Kidney epithelial cell (primary cell): Measurements from ENCODE around the gene LRP8. TPM values are rescaled to one million over a fixed set of nuclear protein-coding genes. Genes with fewer than 3 reads are reported as not detected.
A peak's percentile ranks its signal among the peaks of the same experiment; 100 is the strongest.

Experiments used
- DNase-seq: peaks from one replicate; pipeline ENCODE4 v3.0.0-alpha.2; 2010; ENCODE audit warnings: low read depth
- H3K27me3 ChIP-seq: 2 replicates; pipeline ENCODE4 v1.6.0; 2011; ENCODE audit warnings: low read length; ENCODE audit not compliant: control insufficient read depth, insufficient read depth
- H3K36me3 ChIP-seq: 2 replicates; pipeline ENCODE4 v1.5.1; 2011; ENCODE audit warnings: low read length; ENCODE audit not compliant: control insufficient read depth, insufficient read depth
- H3K4me3 ChIP-seq: 2 replicates; pipeline ENCODE4 v1.5.1; 2011; ENCODE audit warnings: low read depth, mild to moderate bottlenecking, control low read depth, low read length
- total RNA-seq: library from RNA; depleted of rRNA; stranded (reverse); fragments of >200 nt; gene quantifications from 2 replicates; pipeline ENCODE4 v1.2.3, GENCODE V29; 2015
- TF ChIP-seq, protein P1 (sequence below): IDR thresholded peaks from 2 replicates; pipeline ENCODE4 v1.5.1; 2011; ENCODE audit warnings: mild to moderate bottlenecking, moderate library complexity, low read length, control low read depth, inconsistent platforms; ENCODE audit not compliant: insufficient read depth, poor library complexity, severe bottlenecking

The LRP8 gene
- total RNA-seq, 1 donor from 2014 or later, result 7.5 TPM

DNA sequence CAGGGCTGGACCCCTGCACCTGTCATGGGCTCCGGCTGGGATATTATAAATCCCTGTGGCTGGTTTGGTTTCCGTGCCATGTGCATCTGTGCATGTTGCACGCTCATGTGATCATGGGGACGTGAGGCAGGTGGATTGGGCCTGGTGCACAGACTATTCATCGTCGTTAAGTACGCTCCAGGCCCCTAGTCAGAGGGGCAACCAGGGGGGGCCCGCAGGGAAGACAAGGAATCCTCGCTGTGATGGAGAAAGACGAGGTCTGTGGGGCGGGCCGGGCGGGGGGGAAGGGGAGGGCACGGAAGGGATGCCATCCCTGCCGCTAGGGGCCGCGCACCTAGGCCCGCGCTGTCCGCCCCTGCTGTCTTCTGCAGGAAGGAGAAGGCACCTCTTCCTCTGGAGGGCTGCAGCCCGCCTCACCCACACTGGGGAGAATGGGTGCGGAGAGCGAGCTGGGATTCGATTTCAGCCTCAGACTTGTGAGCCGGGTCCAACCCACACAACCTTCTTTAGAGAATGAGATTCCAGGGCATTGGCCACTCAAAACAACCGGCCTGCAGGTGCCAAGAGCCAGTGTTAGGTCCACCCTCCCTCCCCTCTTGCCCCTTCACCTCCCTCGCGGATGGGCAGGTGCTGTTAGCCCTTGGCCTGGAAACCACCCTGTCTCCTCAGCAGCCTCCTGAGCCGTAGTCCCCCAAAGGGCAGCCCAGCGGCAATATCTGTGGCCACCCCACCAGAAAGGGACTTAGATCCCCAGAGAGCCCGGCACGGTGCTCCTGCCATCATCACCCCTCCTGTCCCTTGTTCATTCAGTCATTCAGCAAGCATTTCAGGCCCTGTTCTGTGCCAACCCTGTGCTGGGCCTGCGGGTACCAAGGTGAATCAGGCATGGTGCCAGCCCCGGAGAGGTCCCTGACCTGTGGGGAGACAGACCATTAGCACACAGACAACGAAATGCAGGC is 950 bp upstream of the LRP8 start:
- no peak for DNase-seq
- peak overlapping the region; percentile 51 for H3K4me3 ChIP-seq
- H3K36me3 ChIP-seq, result no peaks in the 10 kb centered on the region
- no peaks in the 10 kb centered on the region for H3K27me3 ChIP-seq
- TF ChIP-seq, protein P1, sequence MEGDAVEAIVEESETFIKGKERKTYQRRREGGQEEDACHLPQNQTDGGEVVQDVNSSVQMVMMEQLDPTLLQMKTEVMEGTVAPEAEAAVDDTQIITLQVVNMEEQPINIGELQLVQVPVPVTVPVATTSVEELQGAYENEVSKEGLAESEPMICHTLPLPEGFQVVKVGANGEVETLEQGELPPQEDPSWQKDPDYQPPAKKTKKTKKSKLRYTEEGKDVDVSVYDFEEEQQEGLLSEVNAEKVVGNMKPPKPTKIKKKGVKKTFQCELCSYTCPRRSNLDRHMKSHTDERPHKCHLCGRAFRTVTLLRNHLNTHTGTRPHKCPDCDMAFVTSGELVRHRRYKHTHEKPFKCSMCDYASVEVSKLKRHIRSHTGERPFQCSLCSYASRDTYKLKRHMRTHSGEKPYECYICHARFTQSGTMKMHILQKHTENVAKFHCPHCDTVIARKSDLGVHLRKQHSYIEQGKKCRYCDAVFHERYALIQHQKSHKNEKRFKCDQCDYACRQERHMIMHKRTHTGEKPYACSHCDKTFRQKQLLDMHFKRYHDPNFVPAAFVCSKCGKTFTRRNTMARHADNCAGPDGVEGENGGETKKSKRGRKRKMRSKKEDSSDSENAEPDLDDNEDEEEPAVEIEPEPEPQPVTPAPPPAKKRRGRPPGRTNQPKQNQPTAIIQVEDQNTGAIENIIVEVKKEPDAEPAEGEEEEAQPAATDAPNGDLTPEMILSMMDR, result peak; percentile 49

DNA sequence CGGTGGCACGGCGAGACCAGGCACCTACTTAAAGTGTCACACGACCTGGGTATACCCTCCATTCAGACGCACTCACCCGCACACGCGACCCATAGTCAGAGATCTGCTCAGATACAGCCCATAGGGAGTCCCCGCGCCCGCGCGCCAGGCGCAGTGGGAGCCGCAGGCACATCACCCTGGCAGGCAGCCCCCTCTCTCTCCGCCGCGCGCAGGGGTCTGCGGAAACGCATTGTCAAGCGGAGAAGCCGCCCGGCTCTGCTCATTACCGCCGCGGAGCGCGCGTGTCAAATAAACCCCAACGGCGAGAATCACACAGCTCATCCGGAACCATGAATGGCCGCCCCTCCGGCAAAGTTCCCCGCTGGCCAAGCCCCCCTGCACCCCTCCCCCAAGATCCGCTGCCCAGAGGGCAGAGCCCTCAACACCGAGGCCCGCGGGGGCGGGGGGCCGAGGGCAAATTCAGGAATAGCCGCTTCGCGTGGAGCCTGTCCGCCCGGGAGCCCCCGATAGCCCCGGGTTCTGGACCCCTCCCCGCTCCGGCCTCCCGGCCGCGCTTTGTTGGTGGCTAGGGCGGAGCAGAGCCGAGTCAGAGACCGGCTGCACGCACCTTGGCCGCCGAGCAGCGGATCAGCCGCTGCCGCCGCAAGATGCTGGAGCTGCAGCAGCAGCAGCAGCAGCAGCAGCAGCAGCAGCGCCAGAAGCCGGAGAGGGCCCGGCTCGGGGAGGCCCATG is 522 bp downstream of the LRP8 start:
- H3K36me3 ChIP-seq, result peaks cover 1% of the 10 kb centered on the region
- H3K4me3 ChIP-seq, result peak overlapping the region; percentile 59
- TF ChIP-seq, protein P1, result no peak
- no peak for DNase-seq
- no peaks in the 10 kb centered on the region for H3K27me3 ChIP-seq

DNA sequence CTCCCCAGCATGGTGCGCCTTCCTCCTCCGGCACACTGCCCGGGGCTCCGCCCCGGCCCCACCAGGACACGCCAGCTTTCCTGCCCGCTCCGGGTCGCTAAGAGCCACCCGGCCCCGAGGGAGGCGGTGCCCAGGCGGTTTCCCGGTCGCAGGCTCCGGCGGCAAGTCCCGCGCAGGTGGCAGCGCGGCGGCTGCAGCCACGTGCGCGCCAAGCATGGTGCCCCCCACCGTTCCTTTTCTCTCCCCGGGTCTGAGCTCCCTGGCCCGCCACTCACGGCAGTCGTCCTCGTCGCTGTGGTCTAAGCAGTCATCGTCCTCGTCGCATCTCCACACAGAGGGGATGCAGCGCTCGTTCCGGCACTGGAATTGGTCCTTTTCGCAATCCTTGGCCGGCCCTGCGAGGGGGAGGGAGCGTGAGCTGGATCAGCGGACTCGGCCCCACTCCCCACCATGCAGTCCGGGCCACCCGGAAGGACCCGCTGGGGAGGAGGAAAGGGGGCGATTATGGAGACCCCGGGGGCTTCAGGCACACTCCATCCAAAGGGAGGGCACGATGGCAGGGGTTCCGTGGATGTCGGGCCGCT is 1.2 kb downstream of the LRP8 start:
- peak overlapping the region; percentile 59 for H3K4me3 ChIP-seq
- DNase-seq, result no peak
- no peaks in the 10 kb centered on the region for H3K27me3 ChIP-seq
- TF ChIP-seq, protein P1, result no peak
- peaks cover 1% of the 10 kb centered on the region for H3K36me3 ChIP-seq

DNA sequence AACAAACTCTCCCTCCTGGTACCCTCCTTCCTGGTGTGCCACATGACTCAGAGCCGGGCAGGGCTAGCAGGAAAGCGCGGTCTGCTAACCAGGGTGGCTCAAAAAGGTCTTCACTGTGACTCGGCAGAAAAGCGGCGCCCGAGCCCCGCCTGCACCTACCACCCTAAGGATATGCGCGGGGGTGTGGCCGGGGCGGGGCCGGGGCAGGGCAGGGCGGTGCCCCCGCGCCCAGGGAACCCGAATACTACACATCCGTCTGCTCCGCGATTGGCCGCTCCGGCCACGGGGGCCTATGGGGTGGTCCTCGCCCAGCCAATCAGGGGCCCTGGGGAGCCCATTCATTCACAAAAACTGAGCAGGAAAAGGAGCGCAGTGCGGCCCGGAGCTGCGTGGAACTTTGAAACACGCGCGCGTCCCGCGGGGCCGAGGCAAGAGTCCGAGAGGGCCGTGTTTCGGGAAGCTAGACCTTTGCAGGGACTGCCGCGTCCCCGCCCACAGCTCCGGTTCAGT is 1.7 kb downstream of the LRP8 start:
- DNase-seq, result peak; percentile 89
- H3K4me3 ChIP-seq, result peak overlapping the region; percentile 59
- H3K36me3 ChIP-seq, result peaks cover 1% of the 10 kb centered on the region
- H3K27me3 ChIP-seq, result no peaks in the 10 kb centered on the region
- TF ChIP-seq, protein P1, result no peak

DNA sequence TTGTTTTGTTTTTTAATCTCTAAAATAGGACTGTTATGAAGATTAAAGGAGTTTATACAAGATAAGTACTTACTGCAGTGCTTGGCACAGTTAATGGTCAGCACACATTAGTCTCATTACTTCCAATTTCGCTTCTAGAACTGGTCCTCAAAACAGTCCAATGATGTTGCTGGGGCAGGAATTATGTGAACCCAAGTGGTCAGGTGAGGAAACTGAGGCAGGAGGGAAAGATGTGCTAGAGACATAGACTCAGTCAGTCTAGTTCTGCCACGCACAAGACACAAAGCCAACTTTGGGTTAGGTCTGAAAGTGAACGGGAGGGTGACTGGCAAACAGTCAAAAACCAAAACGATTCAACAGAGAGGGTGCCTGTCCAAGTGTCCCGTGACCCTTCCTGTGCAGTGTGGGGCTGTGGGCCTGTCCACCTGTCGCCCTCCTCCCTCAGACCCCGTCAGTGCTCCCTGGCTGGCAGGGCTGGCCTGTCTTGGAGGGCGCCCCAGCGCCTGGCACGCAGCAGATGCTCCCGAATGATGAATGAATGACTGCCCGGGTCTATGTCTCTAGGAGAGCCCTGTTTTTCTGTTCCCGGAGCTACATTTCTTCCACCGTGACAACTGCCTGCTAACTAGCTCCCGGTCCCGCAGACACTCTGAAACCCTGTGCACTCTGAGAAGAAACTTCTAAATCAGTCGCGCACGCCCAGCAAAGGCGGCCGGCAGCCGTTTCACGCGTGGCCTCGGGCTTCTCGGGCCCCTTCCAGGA is 2.4 kb downstream of the LRP8 start:
- Histone ChIP-seq H3K36me3 (peaks cover 1% of the 10 kb centered on the region), H3K4me3 (peak overlapping the region; percentile 59), H3K27me3 (no peaks in the 10 kb centered on the region)
- DNase-seq, result no peak
- TF ChIP-seq, protein P1, result no peak
